GM10248 (cell line): ENCODE data around the gene MEIKIN.
"Not testable (repeated sequence)": the region's sequence is repeated elsewhere in the genome, so short reads cannot be mapped to it uniquely, and the experiment has no call there.

Source experiments
- CTCF ChIA-PET: fragments of 300-600 bp; sonication (Branson Sonifier 250); formaldehyde crosslinking; extraction: SDS; loops from one replicate; lab custom pipeline; 2021; ENCODE audit warnings: antibody characterized with exemption; lab: Yijun Ruan, JAX
- POLR2A ChIA-PET: fragments of 350-650 bp; sonication (Branson Sonifier 250); formaldehyde crosslinking; extraction: SDS; loops from one replicate; lab custom pipeline; 2020; ENCODE audit warnings: antibody characterized with exemption; lab: Yijun Ruan, JAX
- DNase-seq: peaks from one replicate; pipeline ENCODE4 v3.0.0; 2012; ENCODE audit errors: extremely low spot score
- TF ChIP-seq, protein P1 (sequence below): IDR thresholded peaks from 2 replicates; pipeline ENCODE4 v1.5.1; 2012; ENCODE audit warnings: mild to moderate bottlenecking, low read depth; ENCODE audit errors: extremely low read depth, missing control alignments, control extremely low read depth

MEIKIN gene

GRCh38 chr5:131899686-131900085 lies 45.8 kb downstream of the MEIKIN start:
- no peak for DNase-seq
- TF ChIP-seq, protein P1, sequence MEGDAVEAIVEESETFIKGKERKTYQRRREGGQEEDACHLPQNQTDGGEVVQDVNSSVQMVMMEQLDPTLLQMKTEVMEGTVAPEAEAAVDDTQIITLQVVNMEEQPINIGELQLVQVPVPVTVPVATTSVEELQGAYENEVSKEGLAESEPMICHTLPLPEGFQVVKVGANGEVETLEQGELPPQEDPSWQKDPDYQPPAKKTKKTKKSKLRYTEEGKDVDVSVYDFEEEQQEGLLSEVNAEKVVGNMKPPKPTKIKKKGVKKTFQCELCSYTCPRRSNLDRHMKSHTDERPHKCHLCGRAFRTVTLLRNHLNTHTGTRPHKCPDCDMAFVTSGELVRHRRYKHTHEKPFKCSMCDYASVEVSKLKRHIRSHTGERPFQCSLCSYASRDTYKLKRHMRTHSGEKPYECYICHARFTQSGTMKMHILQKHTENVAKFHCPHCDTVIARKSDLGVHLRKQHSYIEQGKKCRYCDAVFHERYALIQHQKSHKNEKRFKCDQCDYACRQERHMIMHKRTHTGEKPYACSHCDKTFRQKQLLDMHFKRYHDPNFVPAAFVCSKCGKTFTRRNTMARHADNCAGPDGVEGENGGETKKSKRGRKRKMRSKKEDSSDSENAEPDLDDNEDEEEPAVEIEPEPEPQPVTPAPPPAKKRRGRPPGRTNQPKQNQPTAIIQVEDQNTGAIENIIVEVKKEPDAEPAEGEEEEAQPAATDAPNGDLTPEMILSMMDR: no peak
- ChIA-PET POLR2A (no interaction called here), CTCF (no interaction called here)

- ChIA-PET POLR2A (no interaction called here), CTCF (no interaction called here)
- TF ChIP-seq, protein P1: no peak
- no peak for DNase-seq
Measured at GRCh38 chr5:131883984-131884383, 61.5 kb downstream of the MEIKIN start.

DNA sequence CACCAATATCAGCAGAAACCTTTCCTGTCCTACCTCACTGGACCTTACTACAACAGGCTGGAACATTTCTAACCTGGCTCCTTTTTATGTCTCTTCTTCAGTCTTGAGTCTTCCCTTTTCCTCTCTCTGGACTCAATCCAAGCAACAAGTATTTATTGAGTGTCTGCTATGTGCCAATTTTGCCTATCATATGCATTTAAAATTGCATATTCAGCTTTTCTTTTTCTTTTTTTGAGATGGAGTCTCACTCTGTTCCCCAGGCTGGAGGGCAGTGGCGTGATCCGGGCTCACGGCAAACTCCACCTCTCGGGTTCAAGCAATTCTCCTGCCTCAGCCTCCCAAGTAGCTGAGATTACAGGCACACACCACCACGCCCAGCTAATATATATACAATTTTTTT lies 65.8 kb downstream of the MEIKIN start:
- TF ChIP-seq, protein P1: no peak
- ChIA-PET POLR2A (no interaction called here), CTCF (no interaction called here)
- no peak for DNase-seq

DNA sequence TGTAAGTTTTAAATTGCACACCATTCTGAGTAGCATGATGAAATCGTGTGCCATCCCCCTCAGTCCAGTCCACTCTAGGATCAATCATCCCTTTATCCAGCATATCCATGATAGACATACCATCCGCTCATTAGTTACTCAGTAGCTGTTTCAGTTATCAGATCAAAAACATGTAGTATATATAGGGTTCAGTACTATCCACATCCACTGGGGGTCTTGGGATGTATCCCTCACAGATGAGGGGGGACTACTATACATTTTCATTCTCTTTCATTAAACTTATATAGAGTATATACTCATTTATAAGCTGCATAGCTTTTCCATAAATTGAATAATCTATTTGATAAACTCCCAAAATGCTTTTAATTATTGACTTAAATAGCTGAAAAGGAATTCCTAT lies 67.6 kb downstream of the MEIKIN start:
- DNase-seq: no peak
- TF ChIP-seq, protein P1: no peak
- POLR2A ChIA-PET: no interaction called here
- CTCF ChIA-PET: no interaction called here

DNA sequence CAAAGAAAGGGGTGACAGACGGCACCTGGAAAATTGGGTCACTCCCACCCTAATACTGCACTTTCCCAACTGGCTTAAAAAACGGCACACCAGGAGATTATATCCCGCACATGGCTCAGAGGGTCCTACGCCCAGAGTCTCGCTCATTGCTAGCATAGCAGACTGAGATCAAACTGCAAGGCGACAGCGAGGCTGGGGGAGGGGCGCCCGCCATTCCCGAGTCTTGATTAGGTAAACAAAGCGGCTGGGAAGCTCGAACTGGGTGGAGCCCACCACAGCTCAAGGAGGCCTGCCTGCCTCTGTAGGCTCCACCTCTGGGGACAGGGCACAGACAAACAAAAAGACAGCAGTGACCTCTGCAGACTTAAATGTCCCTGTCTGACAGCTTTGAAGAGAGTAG lies 74.2 kb downstream of the MEIKIN start:
- DNase-seq, POLR2A ChIA-PET, CTCF ChIA-PET: not testable (repeated sequence)

GRCh38 chr5:131867524-131867923 lies 77.9 kb downstream of the MEIKIN start:
- POLR2A ChIA-PET: no interaction called here
- no peak for DNase-seq
- CTCF ChIA-PET: no interaction called here
- TF ChIP-seq, protein P1: no peak

DNA sequence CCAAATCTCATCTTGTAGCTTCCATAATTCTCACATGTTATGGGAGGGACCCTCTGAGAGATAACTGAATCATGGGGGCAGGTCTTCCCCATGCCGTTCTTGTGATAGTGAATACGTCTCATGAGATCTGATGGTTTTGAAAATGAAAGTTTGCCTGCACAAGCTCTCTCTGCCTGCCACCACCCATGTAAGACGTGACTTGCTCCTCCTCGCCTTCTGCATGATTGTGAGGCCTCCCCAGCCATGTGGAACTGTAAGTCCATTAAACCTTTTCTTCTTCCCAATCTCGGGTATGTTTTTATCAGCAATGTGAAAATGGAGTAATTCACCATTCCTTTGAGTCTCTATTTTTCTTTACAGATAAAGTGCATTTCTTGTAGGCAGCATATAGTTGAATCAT lies 81.8 kb downstream of the MEIKIN start:
- ChIA-PET CTCF (no interaction called here), POLR2A (no interaction called here)

More for the DNA sequence above, 81.8 kb downstream of the MEIKIN start:
- DNase-seq: no peak
- TF ChIP-seq, protein P1: no peak
